SK-N-SH (cell line): Measurements from ENCODE around the gene KLHL22.

ENCODE experiments used
- CTCF ChIP-seq: fragments of 200-600 bp; sonication (generic); IDR thresholded peaks from 2 replicates; pipeline ENCODE4 v1.6.1; 2017; ENCODE audit warnings: antibody characterized with exemption, mild to moderate bottlenecking, moderate library complexity
- EP300 ChIP-seq, 2 experiments: IDR thresholded peaks; 2 replicates each; pipeline versions ENCODE4 v1.4.0 to v1.6.1; 2012; ENCODE audit warnings: borderline replicate concordance in 1 of 2, low read depth in 1 of 2, low read length in 1 of 2
- MXI1 ChIP-seq: IDR thresholded peaks from 2 replicates; pipeline ENCODE4 v1.6.1; 2012; ENCODE audit warnings: mild to moderate bottlenecking, low read depth, low read length, improper control_type of control experiment
- NRF1 ChIP-seq: IDR thresholded peaks from 2 replicates; pipeline ENCODE4 v1.6.1; 2012; ENCODE audit warnings: low read depth, mild to moderate bottlenecking, low read length
- POLR2AphosphoS5 ChIP-seq: IDR thresholded peaks from 2 replicates; pipeline ENCODE4 v1.6.1; 2012; ENCODE audit warnings: low read depth, low read length

GRCh38 chr22:20436768-20437612, 58.6 kb downstream of the KLHL22 start:
- TF ChIP-seq MXI1 = peak; percentile 65; the same call in 1 of the 2 replicates
- TF ChIP-seq CTCF = no peak
- TF ChIP-seq POLR2AphosphoS5 = no peak
- TF ChIP-seq EP300 (IDR thresholded peaks at IDR 0.05; ENCODE audit: borderline replicate concordance in 1 of 2, low read depth in 1 of 2, low read length in 1 of 2) = no peak
- TF ChIP-seq NRF1 = no peak
